IMR-90 (cell line): ENCODE measurements around the gene PDYN. TPM values are rescaled to one million over a fixed set of nuclear protein-coding genes. Genes with fewer than 3 reads are reported as not detected.

Source experiments
- ATAC-seq: fragments of 200-7000 bp; cut with Tn5 transposase; 2 replicates; pipeline ENCODE4 v1.9.1; 2020; ENCODE audit warnings: low read depth, mild to moderate bottlenecking, moderate library complexity
- BruUV-seq: library from RNA; stranded (reverse); fragments of 400-500 nt; replicated peaks from 2 replicates; lab custom pipeline; 2021; lab: Mats Ljungman, UMichigan
- CTCF ChIA-PET: fragments of 300-600 bp; formaldehyde crosslinking; extraction: SDS; loops from one replicate; lab custom pipeline; 2021; ENCODE audit warnings: antibody characterized with exemption; lab: Yijun Ruan, JAX
- POLR2A ChIA-PET: fragments of 300-600 bp; sonication (Branson Sonifier 250); formaldehyde crosslinking; loops from one replicate; lab custom pipeline; 2022; ENCODE audit warnings: antibody characterized with exemption; ENCODE audit not compliant: unreplicated experiment; lab: Charles Lee
- DNase-seq: peaks from one replicate; pipeline ENCODE4 v3.0.0; 2013
- H2AFZ ChIP-seq: replicated peaks from 2 replicates; pipeline ENCODE3; 2013; ENCODE audit warnings: low read length, mild to moderate bottlenecking; ENCODE audit not compliant: poor library complexity
- H2AK5ac ChIP-seq: 2 replicates; pipeline ENCODE4 v1.6.1; 2013; ENCODE audit warnings: low read depth, low read length, inconsistent platforms
- H2AK9ac ChIP-seq: replicated peaks from 2 replicates; pipeline ENCODE3; 2013; ENCODE audit warnings: mild to moderate bottlenecking, low read depth, low read length, moderate library complexity; ENCODE audit not compliant: poor library complexity
- H2BK120ac ChIP-seq: 2 replicates; pipeline ENCODE4 v1.6.1; 2013; ENCODE audit warnings: low read depth, low read length, inconsistent platforms
- H2BK15ac ChIP-seq: 3 replicates; pipeline ENCODE4 v1.6.1; 2013; ENCODE audit warnings: low read depth, low read length, inconsistent platforms
- H2BK20ac ChIP-seq: 2 replicates; pipeline ENCODE4 v1.6.1; 2013; ENCODE audit warnings: low read depth, mild to moderate bottlenecking, inconsistent platforms, low read length, moderate library complexity
- H2BK5ac ChIP-seq: 2 replicates; pipeline ENCODE4 v1.6.1; 2013; ENCODE audit warnings: mild to moderate bottlenecking, low read depth, low read length, inconsistent platforms; ENCODE audit not compliant: poor library complexity, severe bottlenecking
- H3K14ac ChIP-seq: replicated peaks from 2 replicates; pipeline ENCODE4 v1.6.1; 2013; ENCODE audit warnings: low read depth, low read length, inconsistent platforms
- H3K18ac ChIP-seq: 2 replicates; pipeline ENCODE4 v1.6.1; 2013; ENCODE audit warnings: low read depth, low read length, control low read depth
- H3K23ac ChIP-seq: 2 replicates; pipeline ENCODE4 v1.6.1; 2013; ENCODE audit warnings: low read depth, low read length, inconsistent platforms
- H3K27ac ChIP-seq: 2 replicates; pipeline ENCODE4 v1.5.1; 2013; ENCODE audit warnings: mild to moderate bottlenecking, control low read depth, low read length; ENCODE audit not compliant: insufficient read depth
- H3K27me3 ChIP-seq: 2 replicates; pipeline ENCODE4 v1.6.1; 2013; ENCODE audit warnings: low read length; ENCODE audit not compliant: control insufficient read depth, insufficient read depth
- H3K36me3 ChIP-seq: 2 replicates; pipeline ENCODE4 v1.6.1; 2013; ENCODE audit warnings: low read length, mixed read lengths; ENCODE audit not compliant: control insufficient read depth, insufficient read depth
- H3K4ac ChIP-seq: 2 replicates; pipeline ENCODE4 v1.6.1; 2013; ENCODE audit warnings: low read depth, low read length, inconsistent platforms
- H3K4me1 ChIP-seq: 2 replicates; pipeline ENCODE4 v1.6.1; 2013; ENCODE audit warnings: low read length, mixed read lengths; ENCODE audit not compliant: control insufficient read depth, insufficient read depth
- H3K4me2 ChIP-seq: 2 replicates; pipeline ENCODE4 v1.6.1; 2013; ENCODE audit warnings: low read depth, mild to moderate bottlenecking, control low read depth, low read length, moderate library complexity
- H3K4me3 ChIP-seq: 2 replicates; pipeline ENCODE4 v1.5.1; 2013; ENCODE audit warnings: low read depth, mild to moderate bottlenecking, control low read depth, low read length, moderate library complexity; ENCODE audit not compliant: insufficient read depth
- H3K56ac ChIP-seq: 2 replicates; pipeline ENCODE4 v1.6.1; 2013; ENCODE audit warnings: low read length, inconsistent platforms; ENCODE audit not compliant: insufficient read depth; ENCODE audit errors: extremely low read depth
- H3K79me1 ChIP-seq, 2 experiments: 2 replicates each; pipeline ENCODE4 v1.6.1; 2013; ENCODE audit warnings: low read length in 2 of 2, inconsistent platforms in 1 of 2, low read depth in 1 of 2
- H3K9ac ChIP-seq: 2 replicates; pipeline ENCODE4 v1.6.1; 2013; ENCODE audit warnings: low read depth, low read length, control low read depth
- H3K9me1 ChIP-seq: 2 replicates; pipeline ENCODE4 v1.6.1; 2013; ENCODE audit warnings: low read length, inconsistent platforms; ENCODE audit not compliant: insufficient read depth
- H3K9me3 ChIP-seq: 2 replicates; pipeline ENCODE4 v1.6.1; 2013; ENCODE audit warnings: low read length; ENCODE audit not compliant: control insufficient read depth, insufficient read depth
- H4K20me1 ChIP-seq: 2 replicates; pipeline ENCODE4 v1.6.1; 2013; ENCODE audit warnings: low read length, inconsistent platforms; ENCODE audit not compliant: insufficient read depth
- H4K5ac ChIP-seq: 2 replicates; pipeline ENCODE4 v1.6.1; 2013; ENCODE audit warnings: mild to moderate bottlenecking, low read depth, low read length, control low read depth
- H4K8ac ChIP-seq, 2 experiments: 2 replicates each; pipeline ENCODE4 v1.6.1; 2013; ENCODE audit warnings: low read depth in 2 of 2, low read length in 2 of 2, control low read depth in 1 of 2, inconsistent platforms in 1 of 2
- H4K91ac ChIP-seq: 2 replicates; pipeline ENCODE4 v1.6.1; 2013; ENCODE audit warnings: low read depth, low read length, inconsistent platforms; ENCODE audit not compliant: insufficient read depth
- CEBPB ChIP-seq: IDR thresholded peaks from 2 replicates; pipeline ENCODE4 v1.6.1; 2012; ENCODE audit warnings: low read depth, low read length, improper control_type of control experiment
- FOS ChIP-seq: fragments of 150-350 bp; IDR thresholded peaks from 2 replicates; pipeline ENCODE4 v1.6.1; 2016; ENCODE audit warnings: low read depth, low read length
- MAZ ChIP-seq: IDR thresholded peaks from 2 replicates; pipeline ENCODE4 v1.6.1; 2012; ENCODE audit warnings: low read depth, mild to moderate bottlenecking, low read length, improper control_type of control experiment, moderate library complexity, borderline replicate concordance
- WGBS, 2 experiments: methylation state at CpG; one replicate each; pipeline versions ENCODE4 v1.1.5 to v1.1.7; 2013; ENCODE audit warnings: missing lambda C conversion rate in 2 of 2; ENCODE audit not compliant: insufficient read length in 1 of 2; ENCODE audit errors: extremely low coverage in 2 of 2; 5-methylcytosine and 5-hydroxymethylcytosine counted together
- dilution Hi-C: fragments of 300-500 bp; cut with HindIII; formaldehyde crosslinking; loops from one replicate; pipeline ENCODE4 v1.14.3; 2018; ENCODE audit warnings: low sequenced_read_pairs; ENCODE audit not compliant: unreplicated experiment
- in situ Hi-C: fragments of 300-500 bp; cut with MboI; formaldehyde crosslinking; loops from 3 replicates; pipeline ENCODE4 v1.14.3; 2019; ENCODE audit warnings: low sequenced_read_pairs, inconsistent platforms, mixed read lengths
- intact Hi-C: fragments of 100-400 bp; cut with micrococcal nuclease; formaldehyde crosslinking; loops from 2 replicates; pipeline ENCODE4 v1.10.0; 2022
- polyA plus RNA-seq, 3 experiments: library from polyadenylated mRNA; depleted of rRNA; stranded (reverse); fragments of >200 nt; gene quantifications; 2 replicates each; pipeline ENCODE4 v1.2.3, GENCODE V29; 2012; ENCODE audit warnings: low replicate concordance in 1 of 3
- total RNA-seq: library from RNA; depleted of rRNA; stranded (reverse); fragments of >200 nt; gene quantifications from 2 replicates; pipeline ENCODE4 v1.2.3, GENCODE V29; 2012
- TF ChIP-seq, protein P1 (sequence below): fragments of 150-350 bp; IDR thresholded peaks from 2 replicates; pipeline ENCODE4 v1.6.1; 2016; ENCODE audit warnings: low read depth, mild to moderate bottlenecking, low read length, moderate library complexity, borderline replicate concordance

The PDYN gene
- total and polyA plus RNA-seq, 2 of the 4 experiments (the other 2 are of a cell fraction) = not detected

DNA sequence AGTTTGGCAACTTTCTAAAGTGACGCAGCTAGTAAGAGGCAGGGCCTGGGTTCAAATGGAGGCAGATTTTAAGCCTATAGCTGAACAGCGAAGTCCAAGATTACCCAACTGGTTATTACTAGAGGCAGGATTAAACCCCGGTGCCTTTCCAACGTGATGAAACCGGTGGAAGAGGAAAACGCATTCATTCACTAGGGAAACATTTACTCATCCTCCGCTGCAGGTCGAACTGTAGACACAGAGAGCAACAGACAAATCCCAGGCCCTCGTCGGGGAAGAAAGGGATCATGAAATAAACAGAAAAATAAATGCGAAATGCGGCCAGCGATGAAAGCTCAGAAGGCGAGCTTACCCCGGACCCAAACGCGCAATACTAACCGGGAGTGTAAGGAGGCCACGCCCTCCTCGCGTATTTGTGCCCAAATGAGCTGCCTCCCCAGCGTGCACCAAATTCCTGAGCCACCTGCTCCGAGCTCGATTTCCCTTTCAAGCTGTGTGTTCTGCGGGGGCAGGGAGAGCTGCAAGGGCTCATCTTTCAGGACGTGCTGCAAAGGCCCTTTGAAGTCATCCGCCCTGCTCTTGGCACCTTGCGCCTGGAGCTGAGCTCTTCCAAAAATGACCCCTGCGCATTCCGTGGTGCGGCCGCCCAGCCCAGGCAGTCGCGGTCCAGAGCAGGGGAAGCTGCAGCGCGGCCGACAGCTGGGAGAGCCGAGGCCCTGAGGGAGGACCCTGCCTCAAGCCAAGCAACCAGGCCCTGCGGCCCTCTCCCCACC lies 46.9 kb downstream of the PDYN start:
- Histone ChIP-seq H3K56ac (no peak overlapping the region), H3K36me3 (no peaks in the 10 kb centered on the region), H4K20me1 (no peaks in the 10 kb centered on the region), H2AFZ (peak overlapping the region; percentile 3), H3K9ac (no peak overlapping the region), H4K5ac (no peak overlapping the region), H3K4me3 (no peak overlapping the region; the same call in 1 of the 2 replicates), H3K9me3 (no peaks in the 10 kb centered on the region), H3K4ac (no peak overlapping the region), H3K14ac (no peak overlapping the region), H4K8ac (no peak overlapping the region), H3K23ac (no peak overlapping the region), H2BK15ac (no peak overlapping the region), H2BK20ac (no peak overlapping the region), H3K9me1 (no peaks in the 10 kb centered on the region), H3K27me3 (peaks cover 74% of the 10 kb centered on the region), H3K79me1 (no peaks in the 10 kb centered on the region), H2BK5ac (no peak overlapping the region), H2AK5ac (no peak overlapping the region), H3K27ac (no peak overlapping the region), H2AK9ac (no peak overlapping the region), H4K91ac (no peak overlapping the region), H3K18ac (no peak overlapping the region), H3K4me1 (peaks cover 2% of the 10 kb centered on the region), H2BK120ac (no peak overlapping the region), H3K4me2 (peak overlapping the region; percentile 35)
- dilution Hi-C loops = no loop called here
- ATAC-seq (peak; percentile 50), DNase-seq (peak; percentile 17)
- ChIA-PET CTCF (interaction anchor here (1.2 kb wide), 1 partner anchor 47 kb away, joined by 3 read pairs; no protein-coding TSS in a partner anchor), POLR2A (no interaction called here)
- intact Hi-C loops = no loop called here
- BruUV-seq = no TSS peak
- in situ Hi-C loops = no loop called here
- TF ChIP-seq, protein P1, sequence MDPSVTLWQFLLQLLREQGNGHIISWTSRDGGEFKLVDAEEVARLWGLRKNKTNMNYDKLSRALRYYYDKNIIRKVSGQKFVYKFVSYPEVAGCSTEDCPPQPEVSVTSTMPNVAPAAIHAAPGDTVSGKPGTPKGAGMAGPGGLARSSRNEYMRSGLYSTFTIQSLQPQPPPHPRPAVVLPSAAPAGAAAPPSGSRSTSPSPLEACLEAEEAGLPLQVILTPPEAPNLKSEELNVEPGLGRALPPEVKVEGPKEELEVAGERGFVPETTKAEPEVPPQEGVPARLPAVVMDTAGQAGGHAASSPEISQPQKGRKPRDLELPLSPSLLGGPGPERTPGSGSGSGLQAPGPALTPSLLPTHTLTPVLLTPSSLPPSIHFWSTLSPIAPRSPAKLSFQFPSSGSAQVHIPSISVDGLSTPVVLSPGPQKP = no peak
- TF ChIP-seq MAZ (no peak), FOS (no peak), CEBPB (0 out of 2 replicates have a peak, but pooled peaks have one; percentile 10)
- 8% methylated on average over 28 of the region's 39 CpGs; no CpG with 5 or more reads in 1 of the 2 experiments for WGBS, 2 experiments
